ENCODE measurements around the gene CARMIL1.

GRCh38 chr6:25464225-25464624 lies 185.1 kb downstream of the CARMIL1 start:
- no peak for TF ChIP-seq CTCF (IDR thresholded peaks at IDR 0.05)
- no peak for TF ChIP-seq POLR2A (IDR thresholded peaks at IDR 0.05)
